HG02943 (cell line): ENCODE measurements around the gene CIROP.
"Not testable (repeated sequence)": the region's sequence is repeated elsewhere in the genome, so short reads cannot be mapped to it uniquely, and the experiment has no call there.

Experiments used
- ATAC-seq: cut with Tn5 transposase; IDR thresholded peaks from one replicate; pipeline ENCODE4 v1.9.1; 2021; ENCODE audit warnings: mild to moderate bottlenecking, low read depth, moderate library complexity; ENCODE audit not compliant: unreplicated experiment

Gene CIROP

GRCh38 chr14:23115039-23115731 lies 10.4 kb upstream of the CIROP start:
- ATAC-seq: no peak

GRCh38 chr14:23114669-23115038 lies 9.9 kb upstream of the CIROP start:
- ATAC-seq: no peak

DNA sequence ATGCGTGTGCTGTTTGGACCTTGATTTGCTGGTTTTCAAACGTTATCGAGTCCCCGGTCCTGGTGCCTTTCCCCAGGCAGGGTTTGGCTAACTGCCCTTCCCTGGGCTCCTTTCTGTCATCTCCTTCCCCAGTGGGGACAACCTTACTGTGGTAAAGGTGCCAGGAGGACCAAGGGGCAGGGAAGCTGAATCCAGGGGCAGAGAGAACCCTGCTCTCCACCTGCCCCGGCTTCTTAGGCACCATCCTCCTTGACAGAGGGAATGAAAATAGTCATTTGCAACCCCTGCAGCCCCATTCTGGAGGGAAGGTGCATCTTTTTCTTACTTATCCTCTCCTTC lies 9.3 kb upstream of the CIROP start:
- ATAC-seq: no peak

- ATAC-seq: no peak
Measured at GRCh38 chr14:23113431-23114119, 8.8 kb upstream of the CIROP start.

- no peak for ATAC-seq
Measured at GRCh38 chr14:23112359-23113178, 7.8 kb upstream of the CIROP start.

GRCh38 chr14:23110579-23111365 lies 6.0 kb upstream of the CIROP start:
- ATAC-seq: no peak

GRCh38 chr14:23109769-23110168 lies 5.0 kb upstream of the CIROP start:
- no peak for ATAC-seq

DNA sequence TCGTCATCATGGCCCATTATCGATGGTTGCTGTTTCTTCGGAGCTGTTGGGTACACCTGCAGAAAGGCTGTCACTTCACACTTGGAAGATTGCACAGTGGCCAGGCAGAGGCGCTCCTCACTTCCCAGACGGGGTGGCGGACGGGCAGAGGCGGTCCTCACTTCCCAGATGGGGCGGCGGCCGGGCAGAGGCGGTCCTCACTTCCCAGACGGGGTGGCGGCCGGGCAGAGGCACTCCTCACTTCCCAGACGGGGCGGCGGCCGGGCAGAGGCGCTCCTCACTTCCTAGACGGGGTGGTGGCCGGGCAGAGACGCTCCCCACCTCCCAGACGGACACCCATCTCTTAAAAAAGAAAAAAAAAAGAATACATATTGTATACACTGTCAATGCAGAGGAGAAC lies 3.4 kb upstream of the CIROP start:
- not testable (repeated sequence) for ATAC-seq

- not testable (repeated sequence) for ATAC-seq
Measured at GRCh38 chr14:23107620-23108019, 2.8 kb upstream of the CIROP start.

- ATAC-seq: no peak
Measured at GRCh38 chr14:23106747-23107045, 1.9 kb upstream of the CIROP start.

- no peak for ATAC-seq
Measured at GRCh38 chr14:23105348-23105824, 597 bp upstream of the CIROP start.

DNA sequence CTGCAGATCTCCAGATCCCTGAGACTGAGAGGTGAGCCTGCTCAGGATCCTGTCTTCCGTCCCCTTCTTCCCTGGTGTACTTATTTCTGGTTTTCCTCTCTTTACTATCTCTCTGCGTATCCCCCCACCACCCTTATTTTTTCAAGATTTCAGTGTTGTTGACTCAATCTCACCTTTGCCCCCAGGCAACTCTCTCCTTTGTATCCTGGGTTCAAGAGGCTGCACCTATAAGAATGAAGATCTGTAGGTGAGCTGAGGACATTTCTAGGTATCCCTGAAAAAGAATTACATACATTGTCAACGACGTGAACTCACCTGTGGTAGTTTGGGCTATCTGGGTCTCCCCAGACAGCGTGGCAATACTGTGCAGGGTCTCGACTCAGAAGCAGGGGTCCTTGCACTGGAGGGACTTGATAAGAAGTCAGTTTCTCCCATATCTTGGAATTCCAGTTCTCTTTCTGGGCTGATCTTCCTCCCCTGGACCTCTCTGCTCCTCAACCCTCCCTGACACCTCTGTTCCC lies 659 bp downstream of the CIROP start:
- no peak for ATAC-seq

- no peak for ATAC-seq
Measured at GRCh38 chr14:23103581-23103980, 1.2 kb downstream of the CIROP start.

DNA sequence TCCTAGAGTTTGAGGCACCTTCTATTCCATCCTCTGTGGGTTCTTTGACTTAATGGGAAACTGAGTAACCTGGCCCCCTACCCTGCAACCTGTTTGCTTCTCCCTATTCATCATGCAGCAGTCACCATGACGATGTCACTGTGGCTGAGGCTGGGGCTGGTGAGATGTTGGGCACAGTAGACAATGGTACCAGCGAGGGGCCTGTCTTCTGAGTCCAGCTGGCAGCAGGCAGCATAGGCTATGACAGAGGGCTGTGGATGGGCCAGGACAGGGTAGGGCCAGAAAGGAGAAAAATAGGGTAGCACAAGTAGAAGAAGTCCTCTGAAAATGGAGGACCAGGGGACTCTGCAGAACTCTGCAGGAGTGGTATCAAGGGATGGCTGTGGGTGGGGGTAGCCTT lies 2.0 kb downstream of the CIROP start:
- ATAC-seq: no peak

DNA sequence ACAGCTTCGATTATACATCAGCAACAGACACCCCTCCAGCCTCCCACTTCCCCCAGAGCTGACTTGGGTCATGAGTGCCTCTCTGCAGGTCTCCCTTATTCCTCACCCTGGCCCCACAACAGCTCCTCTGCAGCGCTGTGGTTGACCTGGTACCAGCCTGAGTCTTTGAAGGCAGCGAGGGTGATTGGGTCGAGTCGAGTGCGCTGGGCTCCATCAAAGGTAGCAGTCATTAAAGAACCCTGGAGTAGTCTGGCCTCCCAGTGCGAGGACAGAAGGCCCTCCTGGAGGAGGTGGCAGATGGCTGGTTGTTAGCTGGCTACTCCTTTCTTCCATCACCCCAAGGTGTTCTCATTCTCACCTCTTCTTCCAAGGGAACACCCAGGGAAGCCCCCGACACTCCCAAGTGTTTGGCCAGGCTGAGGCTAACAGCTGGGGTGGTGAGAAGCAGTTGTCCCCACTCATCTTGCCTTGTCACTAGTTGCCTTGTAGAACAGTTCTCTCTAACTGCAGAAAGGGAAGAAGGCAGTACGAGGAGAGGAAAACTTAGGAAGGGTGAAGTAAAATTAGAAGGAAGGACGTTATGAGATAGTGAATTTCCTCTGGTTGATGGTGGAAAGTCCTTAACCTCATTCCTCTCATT lies 2.7 kb downstream of the CIROP start:
- no peak for ATAC-seq

- no peak for ATAC-seq
Measured at GRCh38 chr14:23101213-23101970, 3.4 kb downstream of the CIROP start.

DNA sequence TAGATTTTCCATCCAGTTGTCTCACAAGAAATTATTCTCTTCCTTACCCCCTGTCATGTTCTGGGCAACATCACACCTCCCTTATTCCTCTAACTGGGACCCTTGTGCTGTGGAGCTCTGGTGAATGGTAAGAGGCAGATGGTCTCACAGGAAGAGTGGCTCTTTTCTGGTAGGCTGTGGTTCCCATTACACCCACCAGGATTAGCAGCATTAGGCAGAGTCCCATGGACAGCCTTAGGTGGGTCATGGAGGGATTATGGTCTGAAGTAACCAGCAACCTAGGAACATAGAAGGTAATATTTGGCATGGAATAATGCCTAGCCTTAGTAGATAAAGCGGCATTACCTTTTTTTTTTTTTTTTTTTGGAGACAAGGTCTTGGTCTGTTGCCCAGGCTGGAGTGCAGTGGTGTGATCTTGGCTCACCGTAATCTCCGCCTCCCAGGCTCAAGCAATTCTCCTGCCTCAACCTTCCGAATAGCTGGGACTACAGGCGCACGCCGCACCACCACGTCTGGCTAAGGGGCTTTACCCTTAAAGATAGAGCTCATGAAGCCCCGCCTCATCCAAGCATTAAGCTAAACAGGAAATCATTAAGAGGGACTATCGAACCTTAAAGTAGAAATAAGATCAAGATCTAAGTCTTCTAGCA lies 5.5 kb downstream of the CIROP start:
- no peak for ATAC-seq

DNA sequence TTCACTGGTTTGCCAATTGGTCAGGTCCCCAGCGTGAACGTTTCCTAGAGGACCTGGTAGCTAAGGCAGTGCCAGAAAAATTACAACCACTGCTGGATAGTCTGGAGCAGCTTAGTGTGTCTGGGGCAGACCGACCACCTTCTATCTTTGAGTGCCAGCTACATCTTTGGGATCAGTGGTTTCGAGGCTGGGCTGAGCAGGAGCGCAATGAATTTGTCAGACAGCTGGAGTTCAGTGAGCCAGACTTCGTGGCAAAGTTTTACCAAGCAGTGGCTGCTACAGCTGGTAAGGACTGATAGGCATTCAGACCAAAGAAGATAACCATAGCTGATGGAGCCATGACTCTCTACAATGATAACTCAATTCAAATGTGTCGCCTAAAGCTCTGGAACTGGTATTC lies 7.0 kb downstream of the CIROP start:
- ATAC-seq: no peak
